DLD1 (cell line): ENCODE data around the gene OGFOD1.
"Not testable (repeated sequence)": the region's sequence is repeated elsewhere in the genome, so short reads cannot be mapped to it uniquely, and the experiment has no call there.

ENCODE experiments used
- in situ Hi-C: cut with HindIII; loops from 2 replicates; pipeline ENCODE4 v1.10.0; 2017; ENCODE audit warnings: low sequenced_read_pairs

OGFOD1 gene

GRCh38 chr16:56479469-56479868, 28.1 kb downstream of the OGFOD1 start:
- in situ Hi-C loops: no loop called here

GRCh38 chr16:56480776-56481467, 29.6 kb downstream of the OGFOD1 start:
- in situ Hi-C loops: no loop called here

GRCh38 chr16:56481468-56482122, 30.2 kb downstream of the OGFOD1 start:
- in situ Hi-C loops: no loop called here

GRCh38 chr16:56482683-56483236, 31.4 kb downstream of the OGFOD1 start:
- in situ Hi-C loops: no loop called here

- in situ Hi-C loops: no loop called here
These were observed 32.0 kb downstream of the OGFOD1 start for GRCh38 chr16:56483394-56483793.

- in situ Hi-C loops: no loop called here
These were observed 36.7 kb downstream of the OGFOD1 start for GRCh38 chr16:56488035-56488434.

GRCh38 chr16:56488868-56489267, 37.5 kb downstream of the OGFOD1 start:
- in situ Hi-C loops: not testable (repeated sequence)

GRCh38 chr16:56491657-56492261, 40.4 kb downstream of the OGFOD1 start:
- in situ Hi-C loops: no loop called here

GRCh38 chr16:56493126-56493525, 41.8 kb downstream of the OGFOD1 start:
- in situ Hi-C loops: no loop called here

- in situ Hi-C loops: no loop called here
These were observed 42.5 kb downstream of the OGFOD1 start for GRCh38 chr16:56493815-56494214.

GRCh38 chr16:56505181-56505580, 53.8 kb downstream of the OGFOD1 start:
- in situ Hi-C loops: no loop called here

GRCh38 chr16:56506941-56507340, 55.6 kb downstream of the OGFOD1 start:
- in situ Hi-C loops: no loop called here

GRCh38 chr16:56510544-56510943, 59.2 kb downstream of the OGFOD1 start:
- in situ Hi-C loops: no loop called here

- in situ Hi-C loops: no loop called here
These were observed 60.7 kb downstream of the OGFOD1 start for GRCh38 chr16:56512025-56512424.

GRCh38 chr16:56513091-56513490, 61.7 kb downstream of the OGFOD1 start:
- in situ Hi-C loops: no loop called here

- in situ Hi-C loops: no loop called here
These were observed 62.6 kb downstream of the OGFOD1 start for GRCh38 chr16:56513972-56514371.

GRCh38 chr16:56514845-56515244, 63.5 kb downstream of the OGFOD1 start:
- in situ Hi-C loops: no loop called here

- in situ Hi-C loops: no loop called here
These were observed 64.3 kb downstream of the OGFOD1 start for GRCh38 chr16:56515665-56516064.

- in situ Hi-C loops: no loop called here
These were observed 65.9 kb downstream of the OGFOD1 start for GRCh38 chr16:56517206-56517605.

- in situ Hi-C loops: no loop called here
These were observed 67.1 kb downstream of the OGFOD1 start for GRCh38 chr16:56518425-56518824.

- in situ Hi-C loops: no loop called here
These were observed 68.3 kb downstream of the OGFOD1 start, which contains the start of gene BBS2 for GRCh38 chr16:56519459-56520250. Gene BBS2 (minus strand): TSS chr16:56520024. CDS start chr16:56519862, 162 bp downstream.
